CD4-positive, alpha-beta memory T cell (primary cell): Measurements from ENCODE around the gene EPHA2. TPM values are rescaled to one million over a fixed set of nuclear protein-coding genes. Genes with fewer than 3 reads are reported as not detected.

Source experiments
- CTCF ChIA-PET: fragments of 350-600 bp; sonication (Branson Sonifier 250); formaldehyde crosslinking; loops from one replicate; lab custom pipeline; 2021; ENCODE audit warnings: inconsistent platforms; ENCODE audit not compliant: partially characterized antibody; lab: Charles Lee
- POLR2A ChIA-PET: fragments of 350-600 bp; sonication (Branson Sonifier 250); formaldehyde crosslinking; loops from one replicate; lab custom pipeline; 2021; ENCODE audit not compliant: partially characterized antibody; lab: Charles Lee
- DNase-seq, 5 donors: peaks; one replicate each; pipeline versions ENCODE4 v3.0.0 to v3.0.0-alpha.2; 2020 to 2022; ENCODE audit warnings: mixed read lengths in 1 of 5
- H3K27ac ChIP-seq: one replicate; pipeline ENCODE4 v1.7.0; 2013; ENCODE audit warnings: low read depth, low read length
- H3K27me3 ChIP-seq: 2 replicates; pipeline ENCODE4 v1.7.0; 2013; ENCODE audit warnings: mild to moderate bottlenecking, low read length, moderate library complexity; ENCODE audit not compliant: insufficient read depth
- H3K36me3 ChIP-seq: 2 replicates; pipeline ENCODE4 v1.7.0; 2013; ENCODE audit warnings: mild to moderate bottlenecking, low read length, moderate library complexity; ENCODE audit not compliant: insufficient read depth
- H3K4me1 ChIP-seq: 2 replicates; pipeline ENCODE4 v1.7.0; 2013; ENCODE audit warnings: mild to moderate bottlenecking, low read length, moderate library complexity; ENCODE audit not compliant: insufficient read depth
- H3K4me3 ChIP-seq, 2 donors: one replicate each; pipeline ENCODE4 v1.7.0; 2013; ENCODE audit warnings: low read length in 2 of 2, mild to moderate bottlenecking in 1 of 2
- H3K9me3 ChIP-seq, 2 donors: one replicate each; pipeline ENCODE4 v1.7.0; 2013; ENCODE audit warnings: low read length in 2 of 2, control low read depth in 1 of 2; ENCODE audit not compliant: control insufficient read depth in 1 of 2
- H3K27ac Mint-ChIP-seq, 7 donors: one replicate each; pipeline ENCODE4 v1.8.0; 2020 to 2021; ENCODE audit warnings: mixed read lengths in 7 of 7, mild to moderate bottlenecking in 6 of 7, inconsistent platforms in 3 of 7, moderate library complexity in 3 of 7
- H3K27me3 Mint-ChIP-seq, 2 donors: one replicate each; pipeline ENCODE4 v1.8.0; 2020 to 2021; ENCODE audit warnings: mixed read lengths in 2 of 2
- H3K36me3 Mint-ChIP-seq, 2 donors: one replicate each; pipeline ENCODE4 v1.8.0; 2020 to 2021; ENCODE audit warnings: mixed read lengths in 2 of 2, inconsistent platforms in 1 of 2, mild to moderate bottlenecking in 1 of 2
- H3K4me1 Mint-ChIP-seq, 4 donors: one replicate each; pipeline ENCODE4 v1.8.0; 2020 to 2021; ENCODE audit warnings: mixed read lengths in 4 of 4, mild to moderate bottlenecking in 1 of 4
- H3K4me3 Mint-ChIP-seq, 8 donors: one replicate each; pipeline ENCODE4 v1.8.0; 2020 to 2021; ENCODE audit warnings: mixed read lengths in 8 of 8, mild to moderate bottlenecking in 7 of 8, moderate library complexity in 6 of 8, inconsistent platforms in 3 of 8
- H3K9me3 Mint-ChIP-seq, 8 donors: one replicate each; pipeline ENCODE4 v1.8.0; 2020 to 2021; ENCODE audit warnings: mixed read lengths in 8 of 8, mild to moderate bottlenecking in 5 of 8, inconsistent platforms in 3 of 8, moderate library complexity in 1 of 8
- intact Hi-C: fragments of 100-400 bp; cut with micrococcal nuclease; formaldehyde crosslinking; loops from one replicate; pipeline ENCODE4 v1.15.1; 2023
- polyA plus RNA-seq, 2 donors: library from polyadenylated mRNA; unstranded; fragments of 300-500 nt; fragmentation: Illumina TruSeq; gene quantifications; one replicate each; pipeline ENCODE4 v1.2.3, GENCODE V29; 2021
- total RNA-seq, 2 experiments: library from RNA; stranded (reverse); gene quantifications; one replicate each; pipeline ENCODE4 v1.2.3, GENCODE V29; 2021

The EPHA2 gene
- total and polyA plus RNA-seq, 4 experiments from 2014 or later, result not detected

GRCh38 chr1:16088351-16088911 is 67.4 kb downstream of the EPHA2 start:
- no peaks in the 10 kb centered on the region for H3K9me3 ChIP-seq
- ChIA-PET CTCF (no interaction called here), POLR2A (interaction anchor here (1.6 kb wide), 1 partner anchor 9 kb away, joined by 3 read pairs; no protein-coding TSS in a partner anchor)
- no peak overlapping the region for H3K27ac ChIP-seq
- Mint-ChIP-seq H3K4me1 (peaks cover 0 to 2% (median 0%) of the 10 kb centered on the region in 4 donors), H3K9me3 (no peaks in the 10 kb centered on the region), H3K4me3 (no peak overlapping the region), H3K27ac (no peak overlapping the region), H3K27me3 (no peaks in the 10 kb centered on the region), H3K36me3 (no peaks in the 10 kb centered on the region)
- intact Hi-C loops, result no loop called here
- H3K27me3 ChIP-seq, result no peaks in the 10 kb centered on the region
- no peak for DNase-seq
- no peaks in the 10 kb centered on the region for H3K4me1 ChIP-seq
- no peak overlapping the region for H3K4me3 ChIP-seq
- no peaks in the 10 kb centered on the region for H3K36me3 ChIP-seq

GRCh38 chr1:16087733-16088132 is 68.1 kb downstream of the EPHA2 start:
- H3K27ac ChIP-seq, result no peak overlapping the region
- no peaks in the 10 kb centered on the region for H3K9me3 ChIP-seq
- POLR2A ChIA-PET, result interaction anchor here (1.6 kb wide), 1 partner anchor 8 kb away, joined by 3 read pairs; no protein-coding TSS in a partner anchor
- H3K36me3 ChIP-seq, result no peaks in the 10 kb centered on the region
- no peak overlapping the region for H3K4me3 ChIP-seq
- Mint-ChIP-seq H3K27me3 (no peaks in the 10 kb centered on the region), H3K9me3 (no peaks in the 10 kb centered on the region), H3K27ac (no peak overlapping the region), H3K4me3 (no peak overlapping the region), H3K4me1 (peaks cover 0 to 2% (median 0%) of the 10 kb centered on the region in 4 donors), H3K36me3 (no peaks in the 10 kb centered on the region)
- no peaks in the 10 kb centered on the region for H3K4me1 ChIP-seq
- intact Hi-C loops, result no loop called here
- no peak for DNase-seq
- no peaks in the 10 kb centered on the region for H3K27me3 ChIP-seq
- CTCF ChIA-PET, result interaction anchor here (0.9 kb wide), 1 partner anchor 9 kb away, joined by 3 read pairs; no protein-coding TSS in a partner anchor

- no peaks in the 10 kb centered on the region for H3K9me3 Mint-ChIP-seq
- no peak for DNase-seq
- intact Hi-C loops, result no loop called here
- H3K27me3 Mint-ChIP-seq, result no peaks in the 10 kb centered on the region
- H3K4me3 Mint-ChIP-seq, result no peak overlapping the region
- peaks cover 0 to 2% (median 0%) of the 10 kb centered on the region in 4 donors for H3K4me1 Mint-ChIP-seq
- Histone ChIP-seq H3K9me3 (no peaks in the 10 kb centered on the region), H3K27ac (no peak overlapping the region), H3K4me1 (no peaks in the 10 kb centered on the region), H3K27me3 (no peaks in the 10 kb centered on the region), H3K4me3 (no peak overlapping the region), H3K36me3 (no peaks in the 10 kb centered on the region)
- ChIA-PET CTCF (interaction anchor here (1.0 to 13.2 kb wide), 2 partner anchors 100 to 103 kb away, joined by 5 to 387 read pairs; no protein-coding TSS in a partner anchor), POLR2A (interaction anchor here (0.6 kb wide), 1 partner anchor 83 kb away, joined by 3 read pairs; no protein-coding TSS in a partner anchor)
- peak overlapping the region in 2 of 7 donors; percentile 42 to 84 for H3K27ac Mint-ChIP-seq
- H3K36me3 Mint-ChIP-seq, result no peaks in the 10 kb centered on the region
Measured at GRCh38 chr1:16085522-16085921, 70.3 kb downstream of the EPHA2 start.

GRCh38 chr1:16083486-16083885 is 72.4 kb downstream of the EPHA2 start:
- no peak overlapping the region for H3K27ac ChIP-seq
- no peaks in the 10 kb centered on the region for H3K27me3 Mint-ChIP-seq
- intact Hi-C loops, result no loop called here
- POLR2A ChIA-PET, result no interaction called here
- H3K9me3 ChIP-seq, result no peaks in the 10 kb centered on the region
- no peaks in the 10 kb centered on the region for H3K27me3 ChIP-seq
- CTCF ChIA-PET, result interaction anchor here (1.0 to 13.2 kb wide), 6 partner anchors 12 to 161 kb away, joined by 3 to 387 read pairs (median 8); partner anchors contain the start of gene FAM131C
- no peaks in the 10 kb centered on the region for H3K36me3 Mint-ChIP-seq
- H3K9me3 Mint-ChIP-seq, result no peaks in the 10 kb centered on the region
- H3K36me3 ChIP-seq, result no peaks in the 10 kb centered on the region
- no peak overlapping the region for H3K4me3 Mint-ChIP-seq
- H3K4me3 ChIP-seq, result no peak overlapping the region
- peaks cover 11% of the 10 kb centered on the region for H3K4me1 ChIP-seq
- peaks cover 5 to 10% (median 6%) of the 10 kb centered on the region in 4 donors for H3K4me1 Mint-ChIP-seq
- peak overlapping the region in 1 of 7 donors; percentile 53 for H3K27ac Mint-ChIP-seq
- no peak for DNase-seq

GRCh38 chr1:16082283-16083038 is 73.4 kb downstream of the EPHA2 start:
- no peaks in the 10 kb centered on the region for H3K9me3 ChIP-seq
- ChIA-PET POLR2A (no interaction called here), CTCF (interaction anchor here (0.7 to 13.2 kb wide), 15 partner anchors 10 to 530 kb away, joined by 3 to 387 read pairs (median 3); partner anchors contain the start of genes EPHA2 and FAM131C)
- no peak overlapping the region for H3K27ac ChIP-seq
- H3K27me3 ChIP-seq, result no peaks in the 10 kb centered on the region
- Mint-ChIP-seq H3K36me3 (no peaks in the 10 kb centered on the region), H3K27ac (peak overlapping the region in 1 of 7 donors; percentile 42), H3K4me3 (peak overlapping the region in 1 of 8 donors; percentile 66), H3K27me3 (no peaks in the 10 kb centered on the region), H3K4me1 (peaks cover 5 to 13% (median 7%) of the 10 kb centered on the region in 4 donors), H3K9me3 (no peaks in the 10 kb centered on the region)
- H3K4me3 ChIP-seq, result no peak overlapping the region
- peaks cover 11% of the 10 kb centered on the region for H3K4me1 ChIP-seq
- intact Hi-C loops, result no loop called here
- peak; percentile 41 to 60 (median 48) for DNase-seq
- no peaks in the 10 kb centered on the region for H3K36me3 ChIP-seq

- Mint-ChIP-seq H3K27me3 (no peaks in the 10 kb centered on the region), H3K4me3 (no peak overlapping the region), H3K36me3 (no peaks in the 10 kb centered on the region), H3K4me1 (peaks cover 5 to 14% (median 8%) of the 10 kb centered on the region in 4 donors), H3K27ac (no peak overlapping the region), H3K9me3 (no peaks in the 10 kb centered on the region)
- Histone ChIP-seq H3K4me3 (no peak overlapping the region), H3K36me3 (no peaks in the 10 kb centered on the region), H3K4me1 (peaks cover 11% of the 10 kb centered on the region), H3K9me3 (no peaks in the 10 kb centered on the region), H3K27ac (no peak overlapping the region), H3K27me3 (no peaks in the 10 kb centered on the region)
- intact Hi-C loops, result no loop called here
- ChIA-PET POLR2A (no interaction called here), CTCF (interaction anchor here (0.7 to 13.2 kb wide), 9 partner anchors 10 to 178 kb away, joined by 3 to 387 read pairs (median 8); partner anchors contain the start of gene FAM131C)
- DNase-seq, result no peak
Measured at GRCh38 chr1:16081636-16082035, 74.2 kb downstream of the EPHA2 start.
